HEK293 (cell line): ENCODE measurements around the gene RABGGTA.

Experiments used
- CTCF ChIP-seq: fragments of 450-650 bp; formaldehyde crosslinking; IDR thresholded peaks from 2 replicates; pipeline ENCODE4 v1.5.1; 2016; ENCODE audit warnings: missing biosample characterization, missing genetic modification characterization
- SP2 ChIP-seq: fragments of 450-650 bp; formaldehyde crosslinking; IDR thresholded peaks from 2 replicates; pipeline ENCODE4 v1.5.1; 2016; ENCODE audit warnings: missing biosample characterization, missing genetic modification characterization
- YY1 ChIP-seq: fragments of 450-650 bp; formaldehyde crosslinking; IDR thresholded peaks from 2 replicates; pipeline ENCODE4 v1.5.1; 2018; ENCODE audit warnings: missing biosample characterization, missing genetic modification characterization
- ZNF626 ChIP-seq: fragments of 450-650 bp; sonication (Bioruptor Pico); formaldehyde crosslinking; IDR thresholded peaks from 2 replicates; pipeline ENCODE4 v1.5.1; 2018; ENCODE audit warnings: missing biosample characterization, missing genetic modification characterization, inconsistent platforms

- TF ChIP-seq CTCF (tag by site-specific recombination) (no peak), SP2 (no peak), ZNF626 (tag by site-specific recombination) (no peak), YY1 (no peak)
These were observed 8.3 kb downstream of the RABGGTA start, which contains the start of gene TGM1 for GRCh38 chr14:24262821-24263733.
